ENCODE results near the gene SLC9A8.

- TF ChIP-seq GATA3 (IDR thresholded peaks at IDR 0.05; ENCODE audit: low read depth, low read length), result no peak
- no peak for TF ChIP-seq GATA2 (IDR thresholded peaks at IDR 0.05; ENCODE audit: low read depth, low read length)
Measured at GRCh38 chr20:49797344-49797615, 15.3 kb upstream of the SLC9A8 start.

Data from SH-SY5Y (cell line).